Activated B cell treated with CpG ODN at 0.5 μM for 24 hours (primary cell): Measurements from ENCODE around the gene HOXB6. TPM values are rescaled to one million over a fixed set of nuclear protein-coding genes. Genes with fewer than 3 reads are reported as not detected.

Experiments used
- ATAC-seq: fragments of 200-7000 bp; cut with Tn5 transposase; one replicate; pipeline ENCODE4 v1.10.0; 2021; ENCODE audit warnings: low read depth, mild to moderate bottlenecking, moderate library complexity
- CTCF ChIA-PET: fragments of 350-600 bp; sonication (Branson Sonifier 250); formaldehyde crosslinking; loops from one replicate; lab custom pipeline; 2021; ENCODE audit warnings: antibody characterized with exemption; lab: Charles Lee
- POLR2A ChIA-PET: fragments of 350-600 bp; sonication (Branson Sonifier 250); formaldehyde crosslinking; loops from one replicate; lab custom pipeline; 2021; ENCODE audit warnings: antibody characterized with exemption; lab: Charles Lee
- DNase-seq: peaks from one replicate; pipeline ENCODE4 v3.0.0; 2022
- H3K27ac Mint-ChIP-seq: one replicate; pipeline ENCODE4 v1.8.0; 2020; ENCODE audit warnings: mixed read lengths
- H3K27me3 Mint-ChIP-seq: one replicate; pipeline ENCODE4 v1.8.0; 2021; ENCODE audit warnings: mixed read lengths
- H3K36me3 Mint-ChIP-seq: one replicate; pipeline ENCODE4 v1.8.0; 2021; ENCODE audit warnings: low read depth, mixed read lengths
- H3K4me1 Mint-ChIP-seq: one replicate; pipeline ENCODE4 v1.8.0; 2021; ENCODE audit warnings: mixed read lengths
- H3K4me3 Mint-ChIP-seq: one replicate; pipeline ENCODE4 v1.8.0; 2020; ENCODE audit warnings: mild to moderate bottlenecking, mixed read lengths
- H3K9me3 Mint-ChIP-seq: one replicate; pipeline ENCODE4 v1.8.0; 2020; ENCODE audit warnings: mixed read lengths
- CTCF ChIP-seq: fragments of 200-600 bp; IDR thresholded peaks from one replicate; pipeline ENCODE4 v1.8.0; 2022; ENCODE audit warnings: antibody characterized with exemption, mild to moderate bottlenecking
- intact Hi-C: fragments of 100-400 bp; cut with micrococcal nuclease; formaldehyde crosslinking; loops from one replicate; pipeline ENCODE4 v1.15.1; 2024
- total RNA-seq: library from RNA; stranded (reverse); gene quantifications from 2 replicates; pipeline ENCODE4 v1.2.3, GENCODE V29; 2022

Gene HOXB6
- total RNA-seq, 1 donor from 2014 or later = not detected

GRCh38 chr17:48546924-48547807 is 57.6 kb downstream of the HOXB6 start:
- Mint-ChIP-seq H3K27ac (peak overlapping the region; percentile 2), H3K27me3 (peaks cover 26% of the 10 kb centered on the region), H3K36me3 (peaks cover 1% of the 10 kb centered on the region), H3K9me3 (no peaks in the 10 kb centered on the region), H3K4me3 (no peak overlapping the region), H3K4me1 (peaks cover 27% of the 10 kb centered on the region)
- ChIA-PET CTCF (no interaction called here), POLR2A (interaction anchor here (0.7 kb wide), 1 partner anchor 577 kb away, joined by 4 read pairs; no protein-coding TSS in a partner anchor)
- ATAC-seq (no peak), DNase-seq (no peak)
- intact Hi-C loops = no loop called here
- no peak for TF ChIP-seq CTCF

- TF ChIP-seq CTCF = no peak
- H3K9me3 Mint-ChIP-seq = no peaks in the 10 kb centered on the region
- intact Hi-C loops = no loop called here
- POLR2A ChIA-PET = no interaction called here
- no peak overlapping the region for H3K4me3 Mint-ChIP-seq
- peaks cover 35% of the 10 kb centered on the region for H3K4me1 Mint-ChIP-seq
- no peak overlapping the region for H3K27ac Mint-ChIP-seq
- peaks cover 29% of the 10 kb centered on the region for H3K27me3 Mint-ChIP-seq
- ATAC-seq = no peak
- DNase-seq = no peak
- H3K36me3 Mint-ChIP-seq = peaks cover 5% of the 10 kb centered on the region
- CTCF ChIA-PET = no interaction called here
These were observed 58.5 kb downstream of the HOXB6 start for GRCh38 chr17:48546137-48546923.

Other genes with a start within 250 kb of the HOXB6 start
- 24.3 and 25.3 TPM in 2 replicates for gene SKAP1, start 174.8 kb downstream of the HOXB6 start, total RNA-seq
- gene HOXB1, start 74.0 kb downstream of the HOXB6 start, total RNA-seq = not detected in 2 replicates
- gene HOXB2, start 59.9 kb downstream of the HOXB6 start, total RNA-seq = 2.2 and 2.9 TPM in 2 replicates
- 0.88 and 1.4 TPM in 2 replicates for gene HOXB4, start 26.6 kb downstream of the HOXB6 start, total RNA-seq
- gene HOXB3, start 14.7 kb downstream of the HOXB6 start, total RNA-seq = 1.4 and 2.6 TPM in 2 replicates
- not detected in 2 replicates for gene HOXB5, start 11.2 kb downstream of the HOXB6 start, total RNA-seq
- 0.60 and 0.93 TPM in 2 replicates for gene HOXB7, start 6.0 kb upstream of the HOXB6 start, total RNA-seq
- not detected in 2 replicates for gene HOXB8, start 10.3 kb upstream of the HOXB6 start, total RNA-seq
- 0.13 TPM in 1 of 2 replicates, not detected in the other for gene HOXB9, start 21.4 kb upstream of the HOXB6 start, total RNA-seq
- gene PRAC1, start 117.5 kb upstream of the HOXB6 start, total RNA-seq = not detected in 2 replicates
- gene PRAC2, start 118.2 kb upstream of the HOXB6 start, total RNA-seq = not detected in 2 replicates
- not detected in 2 replicates for gene HOXB13, start 123.8 kb upstream of the HOXB6 start, total RNA-seq
- gene TTLL6, start 212.2 kb upstream of the HOXB6 start, total RNA-seq = not detected in 2 replicates
- 115 TPM in 2 replicates for gene CALCOCO2, start 226.0 kb upstream of the HOXB6 start, total RNA-seq